OCI-M2 (cell line): ENCODE measurements around the gene ACTL6B.

Source experiments
- DNase-seq: peaks from one replicate; lab custom pipeline; 2025; ENCODE audit not compliant: unreplicated experiment; lab: John Stamatoyannopoulos, UW

The ACTL6B gene

DNA sequence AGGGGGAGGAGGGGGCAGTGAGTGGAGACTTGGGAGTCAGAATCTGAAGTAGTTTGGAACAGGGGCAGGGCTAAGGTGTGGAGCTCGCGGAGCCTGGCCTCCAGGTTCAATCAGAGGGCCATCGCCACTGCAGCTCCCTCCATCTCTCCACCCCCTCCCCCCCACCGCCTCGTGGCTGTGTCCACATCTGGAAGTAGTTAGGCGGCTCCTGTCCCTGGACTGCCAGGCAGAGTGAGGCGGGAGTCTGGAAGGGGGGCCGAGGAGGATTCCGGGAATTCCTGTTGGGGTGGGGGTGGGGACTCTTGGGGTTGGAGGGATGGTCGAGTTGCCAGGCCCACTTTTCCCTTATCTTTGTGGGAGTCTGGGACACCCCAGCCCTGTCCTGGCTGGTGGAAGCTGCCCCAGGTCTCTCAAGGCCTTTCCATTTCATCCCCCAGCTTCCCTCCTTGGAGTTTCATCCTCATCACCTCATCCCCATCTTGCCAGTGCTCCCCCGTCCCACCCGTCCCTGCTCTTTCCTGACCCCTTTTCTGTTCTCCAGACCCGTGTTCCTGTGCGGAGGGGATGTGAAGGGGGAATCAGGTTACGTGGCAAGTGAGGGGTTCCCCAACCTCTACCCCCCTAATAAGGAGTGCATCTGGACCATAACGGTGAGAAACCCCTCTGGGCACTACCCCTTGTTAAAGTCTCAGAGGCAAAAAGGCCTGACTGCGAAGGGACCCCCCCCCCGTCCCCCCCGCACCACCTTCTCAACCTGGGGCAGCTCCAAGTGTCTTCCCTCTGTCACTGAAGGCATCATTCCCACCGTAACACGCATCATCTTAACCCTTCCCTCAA lies 53.1 kb downstream of the ACTL6B start:
- DNase-seq, result no peak

DNA sequence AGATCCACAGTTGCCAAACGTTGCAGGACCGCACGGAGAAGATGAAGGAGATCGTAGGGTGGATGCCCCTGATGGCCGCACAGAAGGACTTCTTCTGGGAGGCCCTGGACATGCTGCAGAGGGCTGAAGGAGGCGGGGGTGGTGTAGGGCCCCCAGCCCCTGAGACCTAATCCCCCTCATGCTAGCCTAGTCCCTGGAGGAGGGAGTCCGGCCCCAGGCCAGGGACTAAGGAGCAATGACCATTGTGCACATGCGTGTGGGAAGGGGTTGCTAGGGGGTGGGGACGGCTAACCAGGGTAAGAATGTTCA lies 55.6 kb downstream of the ACTL6B start:
- DNase-seq, result no peak

DNA sequence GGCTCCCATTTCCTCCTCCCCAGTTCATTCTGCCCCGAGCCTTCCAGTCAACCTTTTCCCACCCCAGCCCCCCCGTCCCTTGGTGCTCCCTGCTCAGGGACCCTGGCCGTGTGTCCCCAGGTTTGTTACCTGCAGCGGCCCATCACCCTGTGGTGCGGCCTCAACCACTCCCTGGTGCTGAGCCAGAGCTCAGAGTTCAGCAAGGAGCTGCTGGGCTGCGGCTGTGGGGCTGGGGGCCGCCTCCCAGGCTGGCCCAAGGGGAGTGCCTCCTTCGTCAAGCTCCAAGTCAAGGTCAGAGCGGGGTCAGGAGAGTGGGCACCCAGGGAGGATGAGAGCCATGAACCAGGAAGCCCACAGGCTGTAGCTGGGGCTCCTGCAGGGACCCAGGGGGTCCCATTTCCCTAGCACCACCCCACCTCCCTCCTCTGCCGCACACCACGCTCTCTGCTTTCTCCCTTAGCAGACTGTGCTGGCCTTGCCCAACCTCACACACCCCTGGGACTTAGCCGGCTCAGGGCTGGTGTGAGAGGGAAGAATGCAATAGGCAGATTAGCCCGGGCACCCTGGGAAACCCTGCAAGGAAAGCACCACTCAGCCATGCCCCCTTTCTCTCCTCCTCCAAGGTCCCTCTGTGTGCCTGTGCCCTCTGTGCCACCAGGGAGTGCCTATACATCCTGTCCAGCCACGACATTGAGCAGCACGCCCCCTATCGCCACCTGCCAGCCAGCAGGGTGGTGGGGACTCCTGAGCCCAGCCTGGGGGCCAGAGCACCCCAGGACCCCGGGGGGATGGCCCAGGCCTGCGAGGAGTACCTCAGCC lies 56.1 kb downstream of the ACTL6B start:
- no peak for DNase-seq

GRCh38 chr7:100598425-100598824 lies 57.8 kb downstream of the ACTL6B start:
- no peak for DNase-seq

DNA sequence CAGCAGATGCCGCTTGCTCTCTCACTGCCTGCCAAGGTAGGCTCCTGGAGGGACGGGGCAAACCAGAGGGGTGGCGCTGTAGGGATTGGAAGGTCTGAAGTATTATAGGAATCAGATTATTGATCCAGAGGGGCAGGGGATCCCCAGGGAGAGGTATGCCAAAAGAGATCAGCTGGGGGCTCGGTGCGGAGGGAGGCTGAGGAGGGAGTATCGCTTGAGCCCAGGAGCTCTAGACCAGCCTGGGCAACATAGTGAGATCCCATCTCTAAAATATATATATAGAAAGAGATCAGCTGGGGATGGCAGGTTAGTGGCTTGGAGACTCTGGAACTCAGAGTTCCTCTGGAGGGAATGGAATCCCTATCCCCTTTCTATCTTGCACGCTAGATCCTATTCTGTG lies 61.1 kb downstream of the ACTL6B start:
- no peak for DNase-seq
